NCI-H69 (cell line): ENCODE data around the gene KLF9.

ENCODE experiments used
- DNase-seq: peaks from one replicate; lab custom pipeline; 2025; lab: John Stamatoyannopoulos, UW

KLF9 gene

GRCh38 chr9:70413799-70414775 is at the start of gene KLF9:
Gene KLF9 (minus strand): TSS chr9:70414657. CDS start chr9:70413363, 1,294 bp downstream.
- peak; percentile 97 for DNase-seq

- DNase-seq, result no peak
Measured at GRCh38 chr9:70463877-70464276, 49.4 kb upstream of the KLF9 start.

GRCh38 chr9:70462300-70462699 is 47.8 kb upstream of the KLF9 start:
- no peak for DNase-seq

- DNase-seq, result no peak
Measured at GRCh38 chr9:70457235-70457634, 42.8 kb upstream of the KLF9 start.

- DNase-seq, result no peak
Measured at GRCh38 chr9:70455993-70456704, 41.7 kb upstream of the KLF9 start.

GRCh38 chr9:70452365-70452764 is 37.9 kb upstream of the KLF9 start:
- no peak for DNase-seq

GRCh38 chr9:70451765-70452164 is 37.3 kb upstream of the KLF9 start:
- DNase-seq, result no peak

- no peak for DNase-seq
Measured at GRCh38 chr9:70450738-70451137, 36.3 kb upstream of the KLF9 start.

- DNase-seq, result no peak
Measured at GRCh38 chr9:70449461-70449860, 35.0 kb upstream of the KLF9 start.

- DNase-seq, result no peak
Measured at GRCh38 chr9:70448919-70449318, 34.5 kb upstream of the KLF9 start.

- DNase-seq, result no peak
Measured at GRCh38 chr9:70444904-70445303, 30.4 kb upstream of the KLF9 start.

- DNase-seq, result no peak
Measured at GRCh38 chr9:70442328-70442848, 27.9 kb upstream of the KLF9 start.

- DNase-seq, result peak; percentile 14
Measured at GRCh38 chr9:70441622-70442021, 27.2 kb upstream of the KLF9 start.

GRCh38 chr9:70439991-70440706 is 25.7 kb upstream of the KLF9 start:
- no peak for DNase-seq

- peak; percentile 26 for DNase-seq
Measured at GRCh38 chr9:70438341-70438928, 24.0 kb upstream of the KLF9 start.

- DNase-seq, result no peak
Measured at GRCh38 chr9:70435948-70436347, 21.5 kb upstream of the KLF9 start.

- no peak for DNase-seq
Measured at GRCh38 chr9:70429899-70430298, 15.4 kb upstream of the KLF9 start.

- no peak for DNase-seq
Measured at GRCh38 chr9:70428781-70429180, 14.3 kb upstream of the KLF9 start.

- no peak for DNase-seq
Measured at GRCh38 chr9:70427161-70427945, 12.9 kb upstream of the KLF9 start.

GRCh38 chr9:70425192-70425591 is 10.7 kb upstream of the KLF9 start:
- DNase-seq, result no peak
